H1 (cell line): ENCODE data around the gene SCARB2. TPM values are rescaled to one million over a fixed set of nuclear protein-coding genes. Genes with fewer than 3 reads are reported as not detected.

ENCODE experiments used
- BACH1 ChIP-seq: IDR thresholded peaks from 2 replicates; pipeline ENCODE4 v1.6.1; 2012; ENCODE audit warnings: low read length, improper control_type of control experiment
- CHD1 ChIP-seq: IDR thresholded peaks from 2 replicates; pipeline ENCODE4 v1.6.1; 2012; ENCODE audit warnings: low read depth, low read length, improper control_type of control experiment
- CHD7 ChIP-seq: fragments of 300-600 bp; sonication (generic); IDR thresholded peaks from 2 replicates; pipeline ENCODE4 v1.7.1; 2012; ENCODE audit warnings: low read length, moderate library complexity, mild to moderate bottlenecking, inconsistent platforms; ENCODE audit not compliant: insufficient replicate concordance
- EGR1 ChIP-seq: IDR thresholded peaks from 2 replicates; pipeline ENCODE4 v1.6.1; 2011; ENCODE audit warnings: low read depth, low read length, borderline replicate concordance
- PHF8 ChIP-seq: fragments of 200-600 bp; sonication (generic); conservative IDR thresholded peaks from 2 replicates; pipeline ENCODE4 v1.7.1; 2012; ENCODE audit warnings: low read depth, mild to moderate bottlenecking, inconsistent platforms, low read length, moderate library complexity
- POLR2A ChIP-seq, 2 experiments: IDR thresholded peaks; 1 replicate in 1 of 2; 2 replicates in 1 of 2; pipeline ENCODE4 v1.6.1; 2011; ENCODE audit warnings: low read depth in 2 of 2, low read length in 2 of 2, mild to moderate bottlenecking in 2 of 2; ENCODE audit errors: control extremely low read depth in 1 of 2
- RAD21 ChIP-seq, 2 experiments: IDR thresholded peaks in 1 of 2; conservative IDR thresholded peaks in 1 of 2; 2 replicates each; pipeline ENCODE4 v1.6.1; 2011; ENCODE audit warnings: low read depth in 2 of 2, low read length in 2 of 2, improper control_type of control experiment in 1 of 2, inconsistent platforms in 1 of 2, mild to moderate bottlenecking in 1 of 2, moderate library complexity in 1 of 2
- SAP30 ChIP-seq: fragments of 300-600 bp; sonication (generic); IDR thresholded peaks from 2 replicates; pipeline ENCODE4 v1.7.1; 2012; ENCODE audit warnings: low read length, moderate library complexity, mild to moderate bottlenecking, inconsistent platforms; ENCODE audit not compliant: insufficient read depth, insufficient replicate concordance
- SIRT6 ChIP-seq: IDR thresholded peaks from one replicate; pipeline ENCODE4 v1.7.1; 2012; ENCODE audit warnings: low read length, inconsistent platforms
- SP1 ChIP-seq: IDR thresholded peaks from 2 replicates; pipeline ENCODE4 v1.6.1; 2011; ENCODE audit warnings: low read depth, low read length
- SRF ChIP-seq: IDR thresholded peaks from 2 replicates; pipeline ENCODE4 v1.6.1; 2011; ENCODE audit warnings: mild to moderate bottlenecking, low read depth, low read length, moderate library complexity
- SUZ12 ChIP-seq: fragments of 200-600 bp; sonication (generic); IDR thresholded peaks from 2 replicates; pipeline ENCODE4 v1.6.1; 2012; ENCODE audit warnings: mild to moderate bottlenecking, inconsistent platforms, low read length, moderate library complexity, mixed read lengths
- TEAD4 ChIP-seq: IDR thresholded peaks from 2 replicates; pipeline ENCODE4 v1.6.1; 2012; ENCODE audit warnings: low read depth, low read length, inconsistent platforms, mixed read lengths
- polyA plus RNA-seq, 7 experiments: library from polyadenylated mRNA; depleted of rRNA in 3 of 7; stranded (reverse) in 5 of 7; unstranded in 2 of 7; fragments of >200 nt in 5 of 7; fragments of 200-250 nt in 2 of 7; gene quantifications; 1 replicate in 5 of 7; 2 replicates in 1 of 7; 4 replicates in 1 of 7; pipeline versions ENCODE4 v1.2.1 to v1.2.3, GENCODE V29; 2011 to 2013; ENCODE audit warnings: missing spikeins in 2 of 7, mixed read lengths in 2 of 7
- total RNA-seq: library from RNA; stranded (reverse); fragmentation: NEBNext Ultra II Directional; extraction: Animal tissue kit (Norgen Biotek cat#: 25700); gene quantifications from 2 replicates; pipeline ENCODE4 v1.2.1, GENCODE V29; 2021

SCARB2 gene
- total and polyA plus RNA-seq, 2 of the 8 experiments (the other 6 are each of a cell fraction or from before 2014, with no cell fraction given) = 18.5 to 35.7 TPM

GRCh38 chr4:76235915-76236314, 22.3 kb upstream of the SCARB2 start (continued):
- peak; percentile 63 for TF ChIP-seq CHD7
- TF ChIP-seq SP1 = peak; percentile 60; the same call in 1 of the 2 replicates
- TF ChIP-seq BACH1 = no peak
- no peak for TF ChIP-seq SIRT6
- no peak for TF ChIP-seq CHD1
- no peak for TF ChIP-seq SAP30
- TF ChIP-seq PHF8 = no peak
- TF ChIP-seq SUZ12 = no peak
- no peak for TF ChIP-seq RAD21 (IDR thresholded peaks at IDR 0.05 in 1 of 2, conservative IDR thresholded peaks at IDR 0.05 in 1 of 2; ENCODE audit: low read depth in 2 of 2, low read length in 2 of 2)
- TF ChIP-seq EGR1 = no peak
- no peak for TF ChIP-seq SRF
- no peak for TF ChIP-seq TEAD4
- no peak for TF ChIP-seq POLR2A (IDR thresholded peaks at IDR 0.05; ENCODE audit: control extremely low read depth in 1 of 2, low read depth in 2 of 2, low read length in 2 of 2)
